Amniotic stem cell (primary cell): ENCODE data around the gene NTMT1.
"Not testable (repeated sequence)": the region's sequence is repeated elsewhere in the genome, so short reads cannot be mapped to it uniquely, and the experiment has no call there.

Source experiments
- DNase-seq: peaks from one replicate; lab custom pipeline; 2025; lab: John Stamatoyannopoulos, UW

Gene NTMT1

DNA sequence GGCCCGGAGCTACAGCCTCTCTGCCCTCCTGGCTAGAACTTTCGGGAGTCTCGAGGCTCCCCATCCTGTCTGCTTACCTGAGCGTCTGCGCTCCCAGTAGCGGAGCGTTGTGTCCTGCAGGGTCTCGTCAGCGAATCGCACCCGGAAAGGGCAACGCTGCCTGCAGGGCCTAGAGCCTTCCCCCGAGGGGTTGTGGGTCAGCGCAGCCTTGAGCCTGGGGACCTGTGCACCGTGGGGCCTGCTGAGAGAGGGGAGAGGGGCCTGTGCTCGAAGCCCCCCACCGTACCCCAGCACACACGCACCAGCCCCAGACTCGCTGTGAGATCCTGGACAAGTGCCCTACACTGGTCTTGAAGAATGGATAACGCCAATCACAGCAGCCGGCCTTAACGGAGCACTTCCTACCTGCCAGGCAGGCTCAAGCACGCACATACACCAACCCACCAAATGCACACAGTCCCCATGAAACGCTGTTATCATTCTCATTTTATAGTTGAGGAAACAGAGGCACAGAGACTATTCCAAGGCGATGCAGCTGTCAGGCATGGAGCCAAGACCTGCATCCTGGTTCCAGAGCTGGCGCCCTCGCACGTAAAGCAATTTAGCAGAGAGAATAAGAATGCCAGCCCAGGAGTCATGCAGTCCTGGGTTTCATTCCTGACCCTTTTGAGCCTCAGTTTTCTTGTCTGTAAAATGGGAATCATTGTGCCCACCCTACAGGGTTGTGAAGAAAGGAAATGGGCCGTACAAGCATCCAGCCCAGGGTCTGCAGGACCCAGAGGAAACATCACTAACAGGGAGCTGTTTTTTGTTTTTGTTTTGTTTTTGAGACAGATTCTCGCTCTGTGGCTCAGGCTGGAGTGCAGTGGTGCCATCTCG, 10.3 kb upstream of the NTMT1 start:
- DNase-seq = no peak

GRCh38 chr9:129617167-129617566, 8.8 kb upstream of the NTMT1 start:
- no peak for DNase-seq

GRCh38 chr9:129619787-129620668, 5.9 kb upstream of the NTMT1 start:
- no peak for DNase-seq

DNA sequence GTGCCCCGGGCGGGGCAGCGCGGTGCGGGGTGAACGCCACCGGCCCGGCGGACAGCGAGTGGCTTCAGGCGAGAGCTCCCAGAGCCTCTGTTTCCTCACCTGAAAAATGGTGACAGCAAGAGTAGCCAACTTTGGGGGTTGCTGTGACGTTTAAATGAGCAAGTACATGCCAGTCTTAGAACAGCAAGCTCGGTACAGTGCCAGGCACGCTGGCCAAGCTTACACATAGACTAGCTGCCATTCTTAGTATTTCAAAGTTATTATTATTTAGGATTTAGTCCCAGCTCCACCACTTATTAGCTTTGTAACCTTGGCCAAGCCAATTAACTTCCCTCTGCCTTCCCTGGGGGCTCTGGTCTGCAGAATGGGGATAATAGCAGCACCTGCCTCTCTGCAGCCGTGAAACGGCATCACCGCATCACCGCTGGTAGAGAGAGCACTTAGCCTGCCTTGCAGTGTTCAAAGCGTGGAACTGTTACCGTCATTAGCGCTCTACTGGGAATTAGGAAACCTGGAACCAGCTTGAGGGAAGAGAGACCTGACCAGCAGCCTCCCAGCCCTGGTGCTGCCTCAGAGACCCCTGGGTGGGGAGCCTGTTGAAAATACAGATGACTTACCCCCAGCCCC, 5.2 kb upstream of the NTMT1 start, which contains the start of gene C9orf50:
Gene C9orf50, minus strand, starts transcription at position 433 of the 627 bp plus-strand sequence. CDS start 527 bp downstream, outside the sequence.
- DNase-seq = no peak

DNA sequence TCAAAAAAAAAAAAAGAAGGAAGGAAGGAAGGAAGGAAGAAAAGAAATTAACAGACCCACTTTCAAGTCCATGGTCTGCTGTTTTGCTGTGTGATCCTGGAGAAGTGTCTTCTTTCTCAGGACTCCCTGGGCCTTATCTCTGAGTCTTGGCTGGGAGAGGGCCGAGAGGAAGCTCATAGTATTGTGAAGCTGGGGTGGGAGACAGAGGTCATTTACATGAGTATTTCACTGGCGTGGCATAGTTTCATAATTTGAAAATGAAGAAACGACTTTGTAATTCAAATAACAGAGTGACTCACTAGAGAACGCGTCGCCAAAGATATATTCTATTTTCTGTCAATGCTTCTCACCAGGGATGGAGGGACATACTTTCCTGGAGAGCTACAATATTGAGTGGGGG, 2.6 kb upstream of the NTMT1 start:
- no peak for DNase-seq

- DNase-seq = peak; percentile 42
These were observed 1.7 kb upstream of the NTMT1 start for GRCh38 chr9:129624168-129624759.

DNA sequence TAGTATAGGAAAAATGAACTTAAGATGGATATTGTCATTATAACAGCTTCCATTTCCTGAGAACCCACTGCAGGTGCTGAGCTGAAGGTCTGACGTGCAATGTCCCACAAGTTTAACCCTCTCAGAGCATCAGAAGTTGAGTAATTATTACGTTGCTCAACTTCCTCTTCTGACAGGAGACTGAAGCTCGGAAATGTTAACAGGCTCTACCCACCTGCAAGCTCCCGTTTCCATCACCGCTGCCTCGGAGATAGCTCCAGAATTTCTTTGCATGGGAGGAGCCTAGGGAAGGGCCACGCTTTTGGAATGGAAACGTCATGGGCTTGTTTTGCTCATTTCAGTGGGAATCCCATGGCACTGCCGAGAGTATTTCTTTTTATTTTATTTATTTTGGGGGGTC, 1.0 kb upstream of the NTMT1 start:
- DNase-seq = no peak

- no peak for DNase-seq
These were observed 792 bp downstream of the NTMT1 start for GRCh38 chr9:129626625-129627284.

DNA sequence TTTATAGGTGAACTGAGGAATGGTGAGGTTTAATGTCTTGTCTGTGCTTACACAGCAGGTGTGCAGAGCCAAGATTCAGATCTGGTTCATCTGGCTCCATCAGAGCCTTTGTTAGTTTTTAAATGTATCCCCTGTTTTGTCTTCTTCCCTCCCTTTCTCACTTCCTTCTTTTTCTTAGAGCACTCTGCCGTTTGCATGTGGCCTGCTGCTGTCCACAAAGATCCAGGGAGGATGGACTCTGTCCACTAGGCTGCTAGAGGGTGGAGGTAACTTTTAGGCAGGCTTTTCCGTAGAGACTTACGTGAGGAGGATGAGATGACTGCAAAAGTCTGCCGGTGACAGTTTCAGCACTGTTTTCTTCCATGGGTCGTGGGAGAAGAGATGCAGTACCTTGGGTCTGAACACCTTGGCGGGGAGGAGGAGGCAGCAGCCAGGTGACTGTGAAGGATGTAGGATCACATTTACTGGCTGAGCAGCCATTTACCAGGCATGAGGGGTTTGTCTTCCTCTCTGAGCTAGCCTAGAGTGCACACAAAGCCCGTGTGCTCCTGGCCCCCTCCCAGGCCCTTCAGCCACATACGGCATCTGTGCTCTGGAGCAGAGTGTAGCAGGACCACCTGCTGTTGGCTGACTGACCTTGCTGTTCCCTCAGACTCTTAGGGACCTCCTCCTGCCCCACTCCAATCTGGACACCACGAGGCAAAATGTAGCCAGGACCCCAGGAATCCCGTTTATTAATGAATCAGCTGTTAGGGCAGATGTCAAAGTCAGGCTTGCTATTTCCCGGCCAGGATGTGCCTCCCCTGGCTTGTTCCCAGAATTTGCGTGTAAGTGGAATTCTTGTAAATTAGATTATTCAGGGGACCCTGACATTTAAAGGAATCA, 1.8 kb downstream of the NTMT1 start:
- DNase-seq = no peak

GRCh38 chr9:129628709-129629108, 2.7 kb downstream of the NTMT1 start:
- DNase-seq = no peak

DNA sequence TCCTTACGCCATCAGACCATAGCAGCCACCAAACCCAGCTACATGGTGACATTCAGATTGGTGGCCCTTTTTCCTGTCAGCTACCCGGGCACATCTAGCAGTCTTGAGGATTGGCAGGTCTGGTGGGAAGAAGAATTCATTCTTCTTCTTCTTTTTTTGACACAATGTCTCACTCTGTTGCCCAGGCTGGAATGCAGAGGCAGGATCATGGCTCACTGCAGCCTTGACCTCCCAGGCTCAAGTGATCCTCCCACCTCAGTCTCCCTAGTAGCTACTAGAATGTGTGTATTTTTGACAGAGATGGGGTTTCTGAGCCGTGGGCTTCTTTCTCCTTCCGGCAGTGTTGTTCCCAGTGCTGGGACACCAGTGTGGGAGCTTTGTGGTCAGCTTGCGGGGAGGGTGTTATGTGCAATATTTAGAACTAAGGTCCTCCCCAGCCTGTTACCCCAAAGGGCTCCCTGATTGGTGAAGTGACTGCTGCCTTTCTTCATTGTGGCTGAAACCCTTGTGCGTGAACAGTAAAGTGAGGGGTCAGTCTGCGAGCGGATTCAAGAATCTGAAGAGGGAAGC, 3.4 kb downstream of the NTMT1 start:
- DNase-seq = no peak

GRCh38 chr9:129630967-129631673, 5.2 kb downstream of the NTMT1 start:
- no peak for DNase-seq

DNA sequence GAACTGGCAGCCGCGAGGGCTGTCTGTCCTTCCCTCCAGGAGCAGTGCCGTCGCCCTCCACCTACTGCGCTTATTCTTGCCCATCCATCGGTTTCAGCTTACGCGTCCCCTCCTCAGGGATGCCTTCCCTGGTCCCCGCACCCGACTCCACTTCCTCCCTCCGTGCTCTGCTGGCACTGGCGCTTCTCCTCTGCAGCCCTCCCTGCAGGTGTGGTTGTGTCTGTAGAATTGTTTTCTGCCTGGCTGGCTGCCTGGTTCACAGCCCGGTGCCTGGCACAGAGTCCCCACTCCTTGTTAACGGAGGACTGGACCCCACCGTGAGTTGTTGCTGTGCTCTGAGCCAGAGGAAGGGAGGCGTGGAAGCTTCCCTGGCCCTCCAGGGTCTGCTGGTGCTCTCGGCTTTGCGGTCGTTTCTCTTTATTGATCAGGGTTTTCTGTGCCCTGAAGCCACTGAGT, 5.7 kb downstream of the NTMT1 start:
- DNase-seq = no peak

GRCh38 chr9:129632460-129632859, 6.5 kb downstream of the NTMT1 start:
- no peak for DNase-seq

GRCh38 chr9:129633207-129633606, 7.2 kb downstream of the NTMT1 start:
- DNase-seq = no peak

DNA sequence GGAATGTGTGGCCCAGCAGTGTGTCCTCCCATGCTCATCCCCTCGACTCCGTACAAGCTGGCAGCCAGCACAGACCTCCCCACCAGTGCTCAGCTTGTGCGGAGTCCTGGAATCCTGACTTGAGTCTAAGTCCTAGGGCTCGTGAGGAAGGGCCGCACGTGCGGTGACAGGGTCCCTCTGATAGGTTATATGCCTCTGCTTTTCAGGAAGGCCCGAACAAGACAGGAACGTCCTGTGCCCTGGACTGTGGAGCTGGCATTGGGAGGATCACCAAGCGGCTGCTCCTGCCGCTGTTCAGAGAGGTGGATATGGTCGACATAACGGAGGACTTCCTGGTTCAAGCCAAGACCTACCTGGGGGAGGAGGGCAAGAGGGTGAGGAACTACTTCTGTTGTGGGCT, 7.9 kb downstream of the NTMT1 start:
- no peak for DNase-seq

- no peak for DNase-seq
These were observed 9.4 kb downstream of the NTMT1 start for GRCh38 chr9:129635099-129636065.

DNA sequence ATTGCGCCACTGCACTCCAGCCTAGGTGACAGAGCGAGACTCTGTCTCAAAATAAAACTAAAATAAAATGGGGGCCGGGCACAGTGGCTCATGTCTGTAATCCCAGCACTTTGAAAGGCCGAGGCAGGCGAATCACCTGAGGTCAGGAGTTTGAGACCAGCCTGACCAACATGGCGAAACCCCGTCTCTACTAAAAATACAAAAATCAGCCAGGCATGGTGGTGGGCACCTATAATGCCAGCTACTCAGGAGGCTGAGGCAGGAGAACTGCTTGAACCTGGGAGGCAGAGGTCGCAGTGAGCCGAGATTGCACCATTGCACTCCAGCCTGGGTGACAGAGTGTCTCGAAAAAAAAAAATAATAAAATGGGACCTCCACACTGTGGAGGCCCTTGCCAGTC, 10.4 kb downstream of the NTMT1 start:
- not testable (repeated sequence) for DNase-seq
